ENCODE results near the gene RNF225.

DNA sequence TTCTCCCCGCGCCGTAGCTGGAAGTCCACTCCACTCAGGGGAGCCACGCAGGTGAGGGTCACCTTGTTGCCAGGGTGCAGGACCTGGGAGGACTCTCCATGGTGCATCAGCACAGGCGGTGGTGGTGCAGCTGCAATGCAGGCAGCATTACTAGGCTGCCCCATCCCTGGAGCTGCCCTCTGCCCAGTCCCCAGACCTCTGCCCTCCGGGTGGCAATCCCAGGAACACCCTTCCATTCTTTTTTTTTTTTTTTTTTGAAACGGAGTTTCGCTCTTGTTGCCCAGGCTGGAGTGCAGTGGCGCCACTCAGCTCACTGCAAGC is 43.9 kb upstream of the RNF225 start:
- TF ChIP-seq GABPA (tag; conservative IDR thresholded peaks at IDR 0.05; ENCODE audit: low read depth) (no peak), ARID2 (IDR thresholded peaks at IDR 0.05) (no peak), ZNF384 (IDR thresholded peaks at IDR 0.05; ENCODE audit: low read depth, low read length) (no peak), NFE2L1 (tag; IDR thresholded peaks at IDR 0.05; ENCODE audit: borderline replicate concordance, low read depth) (no peak), ZNF589 (CRISPR knock-in tag; IDR thresholded peaks at IDR 0.05; ENCODE audit: low read depth) (no peak), ZNF436 (CRISPR knock-in tag; IDR thresholded peaks at IDR 0.05) (no peak), NFATC3 (IDR thresholded peaks at IDR 0.05) (no peak)
- TF ChIP-seq, protein P1, sequence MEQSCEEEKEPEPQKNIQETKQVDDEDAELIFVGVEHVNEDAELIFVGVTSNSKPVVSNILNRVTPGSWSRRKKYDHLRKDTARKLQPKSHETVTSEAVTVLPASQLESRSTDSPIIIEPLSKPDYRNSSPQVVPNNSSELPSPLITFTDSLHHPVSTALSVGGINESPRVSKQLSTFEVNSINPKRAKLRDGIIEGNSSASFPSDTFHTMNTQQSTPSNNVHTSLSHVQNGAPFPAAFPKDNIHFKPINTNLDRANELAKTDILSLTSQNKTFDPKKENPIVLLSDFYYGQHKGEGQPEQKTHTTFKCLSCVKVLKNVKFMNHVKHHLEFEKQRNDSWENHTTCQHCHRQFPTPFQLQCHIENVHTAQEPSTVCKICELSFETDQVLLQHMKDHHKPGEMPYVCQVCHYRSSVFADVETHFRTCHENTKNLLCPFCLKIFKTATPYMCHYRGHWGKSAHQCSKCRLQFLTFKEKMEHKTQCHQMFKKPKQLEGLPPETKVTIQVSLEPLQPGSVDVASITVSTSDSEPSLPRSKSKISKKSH (CRISPR knock-in tag; IDR thresholded peaks at IDR 0.05), result no peak
- TF ChIP-seq, protein P2, sequence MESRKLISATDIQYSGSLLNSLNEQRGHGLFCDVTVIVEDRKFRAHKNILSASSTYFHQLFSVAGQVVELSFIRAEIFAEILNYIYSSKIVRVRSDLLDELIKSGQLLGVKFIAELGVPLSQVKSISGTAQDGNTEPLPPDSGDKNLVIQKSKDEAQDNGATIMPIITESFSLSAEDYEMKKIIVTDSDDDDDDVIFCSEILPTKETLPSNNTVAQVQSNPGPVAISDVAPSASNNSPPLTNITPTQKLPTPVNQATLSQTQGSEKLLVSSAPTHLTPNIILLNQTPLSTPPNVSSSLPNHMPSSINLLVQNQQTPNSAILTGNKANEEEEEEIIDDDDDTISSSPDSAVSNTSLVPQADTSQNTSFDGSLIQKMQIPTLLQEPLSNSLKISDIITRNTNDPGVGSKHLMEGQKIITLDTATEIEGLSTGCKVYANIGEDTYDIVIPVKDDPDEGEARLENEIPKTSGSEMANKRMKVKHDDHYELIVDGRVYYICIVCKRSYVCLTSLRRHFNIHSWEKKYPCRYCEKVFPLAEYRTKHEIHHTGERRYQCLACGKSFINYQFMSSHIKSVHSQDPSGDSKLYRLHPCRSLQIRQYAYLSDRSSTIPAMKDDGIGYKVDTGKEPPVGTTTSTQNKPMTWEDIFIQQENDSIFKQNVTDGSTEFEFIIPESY (CRISPR knock-in tag; IDR thresholded peaks at IDR 0.05), result no peak
- TF ChIP-seq, protein P3, sequence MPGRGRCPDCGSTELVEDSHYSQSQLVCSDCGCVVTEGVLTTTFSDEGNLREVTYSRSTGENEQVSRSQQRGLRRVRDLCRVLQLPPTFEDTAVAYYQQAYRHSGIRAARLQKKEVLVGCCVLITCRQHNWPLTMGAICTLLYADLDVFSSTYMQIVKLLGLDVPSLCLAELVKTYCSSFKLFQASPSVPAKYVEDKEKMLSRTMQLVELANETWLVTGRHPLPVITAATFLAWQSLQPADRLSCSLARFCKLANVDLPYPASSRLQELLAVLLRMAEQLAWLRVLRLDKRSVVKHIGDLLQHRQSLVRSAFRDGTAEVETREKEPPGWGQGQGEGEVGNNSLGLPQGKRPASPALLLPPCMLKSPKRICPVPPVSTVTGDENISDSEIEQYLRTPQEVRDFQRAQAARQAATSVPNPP (IDR thresholded peaks at IDR 0.05; ENCODE audit: borderline replicate concordance, insufficient read depth, insufficient read length), result no peak
